ENCODE measurements around the gene OXLD1.

DNA sequence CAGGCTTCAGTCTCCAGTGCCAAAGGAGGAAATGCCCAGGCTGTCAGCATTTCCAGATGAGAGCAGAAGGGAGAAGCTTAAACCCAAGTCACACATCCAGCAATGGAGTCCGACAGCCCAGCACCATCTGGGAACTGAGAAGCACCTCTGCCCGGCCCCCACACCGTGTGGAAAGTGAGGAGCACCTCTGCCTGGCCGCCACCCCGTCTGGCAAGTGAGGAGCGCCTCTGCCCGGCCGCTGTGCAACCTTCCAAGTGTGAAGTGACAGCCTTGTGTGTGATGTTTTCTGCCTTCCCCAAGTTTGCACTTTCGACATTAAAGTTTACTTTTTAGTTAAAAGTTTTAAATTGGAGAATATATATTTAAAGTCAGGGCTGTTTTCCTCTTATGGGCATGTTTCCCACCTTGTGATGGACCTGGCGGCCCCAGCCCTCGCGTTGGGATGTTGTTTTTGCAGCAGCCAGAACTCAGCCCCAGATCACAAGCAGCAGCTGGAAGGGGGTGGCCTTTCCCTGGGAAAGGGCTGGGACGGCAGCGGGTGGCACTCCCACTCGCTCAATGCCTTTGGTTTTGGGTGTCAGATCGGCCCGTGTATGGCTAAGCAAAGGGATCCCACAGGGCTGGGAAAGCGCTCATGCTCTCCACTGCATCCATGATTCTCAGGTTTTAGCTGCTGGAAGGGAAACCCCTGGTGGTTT is 7.3 kb upstream of the OXLD1 start:
- no peak for TF ChIP-seq ZNF624 (tag by site-specific recombination; IDR thresholded peaks at IDR 0.05)
- no peak for TF ChIP-seq ZNF138 (tag by site-specific recombination; IDR thresholded peaks at IDR 0.05; ENCODE audit: borderline replicate concordance)
- TF ChIP-seq, protein P1, sequence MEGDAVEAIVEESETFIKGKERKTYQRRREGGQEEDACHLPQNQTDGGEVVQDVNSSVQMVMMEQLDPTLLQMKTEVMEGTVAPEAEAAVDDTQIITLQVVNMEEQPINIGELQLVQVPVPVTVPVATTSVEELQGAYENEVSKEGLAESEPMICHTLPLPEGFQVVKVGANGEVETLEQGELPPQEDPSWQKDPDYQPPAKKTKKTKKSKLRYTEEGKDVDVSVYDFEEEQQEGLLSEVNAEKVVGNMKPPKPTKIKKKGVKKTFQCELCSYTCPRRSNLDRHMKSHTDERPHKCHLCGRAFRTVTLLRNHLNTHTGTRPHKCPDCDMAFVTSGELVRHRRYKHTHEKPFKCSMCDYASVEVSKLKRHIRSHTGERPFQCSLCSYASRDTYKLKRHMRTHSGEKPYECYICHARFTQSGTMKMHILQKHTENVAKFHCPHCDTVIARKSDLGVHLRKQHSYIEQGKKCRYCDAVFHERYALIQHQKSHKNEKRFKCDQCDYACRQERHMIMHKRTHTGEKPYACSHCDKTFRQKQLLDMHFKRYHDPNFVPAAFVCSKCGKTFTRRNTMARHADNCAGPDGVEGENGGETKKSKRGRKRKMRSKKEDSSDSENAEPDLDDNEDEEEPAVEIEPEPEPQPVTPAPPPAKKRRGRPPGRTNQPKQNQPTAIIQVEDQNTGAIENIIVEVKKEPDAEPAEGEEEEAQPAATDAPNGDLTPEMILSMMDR (tag by site-specific recombination; IDR thresholded peaks at IDR 0.05), result no peak
- TF ChIP-seq, protein P2, sequence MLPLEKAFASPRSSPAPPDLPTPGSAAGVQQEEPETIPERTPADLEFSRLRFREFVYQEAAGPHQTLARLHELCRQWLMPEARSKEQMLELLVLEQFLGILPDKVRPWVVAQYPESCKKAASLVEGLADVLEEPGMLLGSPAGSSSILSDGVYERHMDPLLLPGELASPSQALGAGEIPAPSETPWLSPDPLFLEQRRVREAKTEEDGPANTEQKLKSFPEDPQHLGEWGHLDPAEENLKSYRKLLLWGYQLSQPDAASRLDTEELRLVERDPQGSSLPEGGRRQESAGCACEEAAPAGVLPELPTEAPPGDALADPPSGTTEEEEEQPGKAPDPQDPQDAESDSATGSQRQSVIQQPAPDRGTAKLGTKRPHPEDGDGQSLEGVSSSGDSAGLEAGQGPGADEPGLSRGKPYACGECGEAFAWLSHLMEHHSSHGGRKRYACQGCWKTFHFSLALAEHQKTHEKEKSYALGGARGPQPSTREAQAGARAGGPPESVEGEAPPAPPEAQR (tag by site-specific recombination; IDR thresholded peaks at IDR 0.05), result no peak
- TF ChIP-seq, protein P3, sequence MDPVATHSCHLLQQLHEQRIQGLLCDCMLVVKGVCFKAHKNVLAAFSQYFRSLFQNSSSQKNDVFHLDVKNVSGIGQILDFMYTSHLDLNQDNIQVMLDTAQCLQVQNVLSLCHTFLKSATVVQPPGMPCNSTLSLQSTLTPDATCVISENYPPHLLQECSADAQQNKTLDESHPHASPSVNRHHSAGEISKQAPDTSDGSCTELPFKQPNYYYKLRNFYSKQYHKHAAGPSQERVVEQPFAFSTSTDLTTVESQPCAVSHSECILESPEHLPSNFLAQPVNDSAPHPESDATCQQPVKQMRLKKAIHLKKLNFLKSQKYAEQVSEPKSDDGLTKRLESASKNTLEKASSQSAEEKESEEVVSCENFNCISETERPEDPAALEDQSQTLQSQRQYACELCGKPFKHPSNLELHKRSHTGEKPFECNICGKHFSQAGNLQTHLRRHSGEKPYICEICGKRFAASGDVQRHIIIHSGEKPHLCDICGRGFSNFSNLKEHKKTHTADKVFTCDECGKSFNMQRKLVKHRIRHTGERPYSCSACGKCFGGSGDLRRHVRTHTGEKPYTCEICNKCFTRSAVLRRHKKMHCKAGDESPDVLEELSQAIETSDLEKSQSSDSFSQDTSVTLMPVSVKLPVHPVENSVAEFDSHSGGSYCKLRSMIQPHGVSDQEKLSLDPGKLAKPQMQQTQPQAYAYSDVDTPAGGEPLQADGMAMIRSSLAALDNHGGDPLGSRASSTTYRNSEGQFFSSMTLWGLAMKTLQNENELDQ (tag by site-specific recombination; IDR thresholded peaks at IDR 0.05; ENCODE audit: low read depth), result no peak
- TF ChIP-seq ZNF335 (tag by site-specific recombination; conservative IDR thresholded peaks at IDR 0.05), result no peak
- TF ChIP-seq ZNF146 (tag by site-specific recombination; IDR thresholded peaks at IDR 0.05), result no peak
- TF ChIP-seq ZNF76 (tag by site-specific recombination; IDR thresholded peaks at IDR 0.05; ENCODE audit: borderline replicate concordance, low read depth), result no peak
